Thyroid gland (tissue), 4 donors: ENCODE results near the gene PDF.

ENCODE experiments used
- POLR2A ChIP-seq, 2 donors: fragments of 450-650 bp; IDR thresholded peaks; one replicate each; pipeline ENCODE4 v1.6.1; 2017; ENCODE audit warnings: antibody characterized with exemption in 2 of 2, mild to moderate bottlenecking in 2 of 2, moderate library complexity in 1 of 2
- TF ChIP-seq, protein P1 (sequence below), 6 experiments: fragments of 200-600 bp in 3 of 6; fragments of 450-650 bp in 3 of 6; sonication (generic) in 3 of 6; IDR thresholded peaks; one replicate each; pipeline ENCODE4 v1.5.1; 2016 to 2019; ENCODE audit warnings: antibody characterized with exemption in 6 of 6, mild to moderate bottlenecking in 2 of 6, inconsistent platforms in 1 of 6, moderate library complexity in 1 of 6

DNA sequence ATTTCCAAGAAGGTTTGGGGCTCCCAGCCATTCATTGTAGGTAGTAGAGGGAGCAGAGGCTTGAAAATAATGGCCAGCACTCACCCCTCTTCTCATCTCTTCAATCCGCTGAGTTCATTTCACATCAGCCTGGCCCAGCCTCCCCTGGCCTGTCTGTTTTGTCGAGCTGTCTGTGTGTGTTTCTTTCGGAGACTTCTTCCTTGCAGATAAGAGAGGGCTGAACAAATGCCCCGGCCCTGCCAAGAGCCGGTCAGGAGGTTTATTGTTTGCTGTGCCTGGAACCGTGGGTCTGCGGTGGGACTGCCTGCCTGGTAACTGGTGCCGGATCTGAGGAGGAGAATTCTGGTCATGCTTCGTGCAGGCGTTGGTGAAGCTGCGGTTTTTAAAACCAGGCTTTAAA, 15.9 kb downstream of the PDF start:
- TF ChIP-seq, protein P1, sequence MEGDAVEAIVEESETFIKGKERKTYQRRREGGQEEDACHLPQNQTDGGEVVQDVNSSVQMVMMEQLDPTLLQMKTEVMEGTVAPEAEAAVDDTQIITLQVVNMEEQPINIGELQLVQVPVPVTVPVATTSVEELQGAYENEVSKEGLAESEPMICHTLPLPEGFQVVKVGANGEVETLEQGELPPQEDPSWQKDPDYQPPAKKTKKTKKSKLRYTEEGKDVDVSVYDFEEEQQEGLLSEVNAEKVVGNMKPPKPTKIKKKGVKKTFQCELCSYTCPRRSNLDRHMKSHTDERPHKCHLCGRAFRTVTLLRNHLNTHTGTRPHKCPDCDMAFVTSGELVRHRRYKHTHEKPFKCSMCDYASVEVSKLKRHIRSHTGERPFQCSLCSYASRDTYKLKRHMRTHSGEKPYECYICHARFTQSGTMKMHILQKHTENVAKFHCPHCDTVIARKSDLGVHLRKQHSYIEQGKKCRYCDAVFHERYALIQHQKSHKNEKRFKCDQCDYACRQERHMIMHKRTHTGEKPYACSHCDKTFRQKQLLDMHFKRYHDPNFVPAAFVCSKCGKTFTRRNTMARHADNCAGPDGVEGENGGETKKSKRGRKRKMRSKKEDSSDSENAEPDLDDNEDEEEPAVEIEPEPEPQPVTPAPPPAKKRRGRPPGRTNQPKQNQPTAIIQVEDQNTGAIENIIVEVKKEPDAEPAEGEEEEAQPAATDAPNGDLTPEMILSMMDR (IDR thresholded peaks at IDR 0.05): no peak
- TF ChIP-seq POLR2A (IDR thresholded peaks at IDR 0.05): no peak
